SU-DHL-6 (cell line): ENCODE measurements around the gene B4GALT5.

Experiments
- CTCF ChIP-seq: fragments of 200-600 bp; sonication (generic); IDR thresholded peaks from one replicate; pipeline ENCODE4 v1.5.1; 2017; ENCODE audit warnings: antibody characterized with exemption, mild to moderate bottlenecking, low read length, moderate library complexity; ENCODE audit not compliant: insufficient read depth, poor library complexity, severe bottlenecking
- EZH2phosphoT487 ChIP-seq: fragments of 200-600 bp; sonication (generic), shearing (Covaris generic); conservative IDR thresholded peaks from 2 replicates; pipeline ENCODE4 v1.6.1; 2018; ENCODE audit warnings: mild to moderate bottlenecking, antibody characterized with exemption, low read length, moderate library complexity, mixed read lengths

- TF ChIP-seq CTCF (no peak), EZH2phosphoT487 (no peak)
Measured at GRCh38 chr20:49697071-49697470, 16.6 kb downstream of the B4GALT5 start.
